Measurements from ENCODE around the gene SCAI.
"Not testable (repeated sequence)": the region's sequence is repeated elsewhere in the genome, so short reads cannot be mapped to it uniquely, and the experiment has no call there.

The SCAI gene

DNA sequence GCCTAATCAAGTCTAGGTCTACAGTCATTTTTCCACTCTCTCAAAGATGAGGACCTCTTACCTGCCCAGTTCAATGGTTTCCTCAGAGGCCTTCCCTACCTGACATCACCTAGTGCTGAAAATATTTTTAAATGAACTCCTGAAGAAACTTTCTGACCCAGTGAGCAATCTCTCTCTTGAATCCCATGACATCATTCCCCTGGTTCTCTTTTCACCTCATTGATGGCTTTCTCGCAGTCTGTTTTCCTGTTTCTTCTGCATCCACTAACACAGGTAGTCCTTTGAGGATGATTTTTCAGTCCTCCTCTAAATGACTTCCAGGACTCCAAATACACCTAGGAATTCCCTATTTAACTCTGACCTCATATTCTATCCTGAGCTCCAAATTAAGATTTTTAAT lies 40.3 kb downstream of the SCAI start:
- Mint-ChIP-seq H3K36me3 (ENCODE audit: low read depth) (no peaks in the 10 kb centered on the region), H3K27ac (no peak overlapping the region), H3K4me1 (ENCODE audit: low read depth) (no peaks in the 10 kb centered on the region), H3K27me3 (no peaks in the 10 kb centered on the region), H3K9me3 (no peaks in the 10 kb centered on the region), H3K4me3 (no peak overlapping the region)

DNA sequence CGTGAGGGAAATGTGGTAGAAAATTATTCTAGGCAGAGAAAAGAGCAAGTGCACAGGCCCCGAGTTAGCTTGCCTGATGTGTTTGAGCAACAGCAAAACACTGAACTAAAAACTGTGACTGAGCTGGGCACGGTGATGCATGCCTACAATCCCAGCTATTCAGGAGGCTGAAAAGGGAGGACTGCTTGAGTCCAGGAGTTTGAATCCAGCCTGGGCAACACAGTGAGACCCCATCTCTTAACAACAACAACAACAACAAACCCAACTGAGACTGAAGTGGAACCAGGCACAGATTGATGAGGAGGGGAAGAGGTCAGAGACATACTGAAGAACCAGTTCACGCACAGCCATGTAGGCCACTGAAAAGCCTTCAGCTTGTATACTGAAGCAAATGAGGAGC lies 42.5 kb downstream of the SCAI start:
- H3K27me3 Mint-ChIP-seq = no peaks in the 10 kb centered on the region
- peaks cover 4% of the 10 kb centered on the region for H3K36me3 Mint-ChIP-seq (ENCODE audit: low read depth)
- H3K27ac Mint-ChIP-seq = no peak overlapping the region
- no peaks in the 10 kb centered on the region for H3K4me1 Mint-ChIP-seq (ENCODE audit: low read depth)
- H3K4me3 Mint-ChIP-seq = no peak overlapping the region
- H3K9me3 Mint-ChIP-seq = peaks cover 4% of the 10 kb centered on the region

DNA sequence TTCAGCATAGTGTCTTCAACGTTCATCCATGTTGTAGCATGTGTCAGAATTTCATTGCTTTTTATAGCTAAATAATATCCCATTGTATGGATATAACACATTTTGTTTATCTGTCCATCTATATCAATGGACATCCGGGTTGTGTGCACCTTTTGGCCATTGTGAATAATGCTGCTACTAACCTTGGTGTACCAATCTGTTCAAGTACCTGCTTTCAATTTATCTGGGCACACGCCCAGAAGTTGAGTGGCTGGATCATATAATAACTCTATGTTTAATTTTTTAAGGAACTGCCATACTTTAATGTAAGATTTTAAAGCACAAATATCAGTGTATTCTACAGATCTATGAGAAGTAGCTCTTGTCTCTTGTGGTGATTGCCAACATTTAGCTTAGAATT lies 43.5 kb downstream of the SCAI start:
- H3K4me1 Mint-ChIP-seq (ENCODE audit: low read depth) = no peaks in the 10 kb centered on the region
- no peak overlapping the region for H3K27ac Mint-ChIP-seq
- peaks cover 4% of the 10 kb centered on the region for H3K36me3 Mint-ChIP-seq (ENCODE audit: low read depth)
- H3K4me3 Mint-ChIP-seq = no peak overlapping the region
- H3K9me3 Mint-ChIP-seq = peaks cover 4% of the 10 kb centered on the region
- no peaks in the 10 kb centered on the region for H3K27me3 Mint-ChIP-seq

- H3K27me3 Mint-ChIP-seq = no peaks in the 10 kb centered on the region
- no peaks in the 10 kb centered on the region for H3K4me1 Mint-ChIP-seq (ENCODE audit: low read depth)
- peaks cover 4% of the 10 kb centered on the region for H3K9me3 Mint-ChIP-seq
- H3K27ac Mint-ChIP-seq = no peak overlapping the region
- H3K4me3 Mint-ChIP-seq = no peak overlapping the region
- H3K36me3 Mint-ChIP-seq (ENCODE audit: low read depth) = peaks cover 4% of the 10 kb centered on the region
Measured at GRCh38 chr9:125095821-125096443, 47.4 kb downstream of the SCAI start.

- no peaks in the 10 kb centered on the region for H3K27me3 Mint-ChIP-seq
- H3K4me3 Mint-ChIP-seq = no peak overlapping the region
- H3K27ac Mint-ChIP-seq = no peak overlapping the region
- H3K4me1 Mint-ChIP-seq (ENCODE audit: low read depth) = no peaks in the 10 kb centered on the region
- no peaks in the 10 kb centered on the region for H3K36me3 Mint-ChIP-seq (ENCODE audit: low read depth)
- no peaks in the 10 kb centered on the region for H3K9me3 Mint-ChIP-seq
Measured at GRCh38 chr9:125091121-125091520, 52.2 kb downstream of the SCAI start.

DNA sequence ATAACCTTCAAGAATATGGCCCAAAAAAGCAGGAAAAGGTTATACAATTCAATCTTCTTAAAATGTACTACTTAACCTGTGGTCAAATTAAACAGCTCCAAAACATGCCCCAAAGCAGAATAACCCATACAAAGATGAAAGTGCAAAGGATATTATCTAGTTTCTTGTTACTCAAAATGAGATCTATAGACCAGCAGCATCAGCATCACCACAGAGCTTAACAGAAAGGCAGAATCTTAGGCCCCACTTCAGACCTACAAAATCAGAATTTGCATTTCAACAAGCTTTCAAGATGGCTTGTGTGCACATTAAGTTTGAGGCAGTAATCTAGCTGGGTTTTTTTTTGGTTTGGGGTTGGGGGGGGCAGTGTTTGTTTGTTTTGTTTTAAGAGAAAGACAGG lies 54.0 kb downstream of the SCAI start:
- Mint-ChIP-seq H3K9me3 (no peaks in the 10 kb centered on the region), H3K27ac (no peak overlapping the region), H3K27me3 (no peaks in the 10 kb centered on the region), H3K4me3 (no peak overlapping the region), H3K36me3 (ENCODE audit: low read depth) (no peaks in the 10 kb centered on the region), H3K4me1 (ENCODE audit: low read depth) (no peaks in the 10 kb centered on the region)

DNA sequence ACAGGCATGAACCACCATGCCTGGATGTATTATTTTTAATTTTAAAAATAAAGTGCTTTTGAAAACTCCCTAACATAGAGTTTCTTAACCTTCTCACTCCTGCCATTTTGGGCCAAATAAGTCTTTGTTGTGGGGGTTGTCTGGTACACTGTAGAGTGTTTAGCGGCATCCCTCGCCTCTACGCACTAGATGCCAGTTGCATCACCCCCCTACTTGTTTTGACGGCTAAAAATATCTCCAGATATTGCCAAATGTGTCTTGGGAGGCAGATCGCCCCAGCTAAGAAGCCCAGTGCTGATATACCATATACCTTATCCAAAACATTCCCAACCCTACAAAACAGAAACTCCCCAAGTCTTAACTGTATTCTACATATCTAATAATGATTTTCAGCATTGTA lies 54.6 kb downstream of the SCAI start:
- peaks cover 1% of the 10 kb centered on the region for H3K36me3 Mint-ChIP-seq (ENCODE audit: low read depth)
- H3K4me1 Mint-ChIP-seq (ENCODE audit: low read depth) = no peaks in the 10 kb centered on the region
- H3K9me3 Mint-ChIP-seq = peaks cover under 1% of the 10 kb centered on the region
- no peaks in the 10 kb centered on the region for H3K27me3 Mint-ChIP-seq
- no peak overlapping the region for H3K27ac Mint-ChIP-seq
- no peak overlapping the region for H3K4me3 Mint-ChIP-seq

- no peak overlapping the region for H3K27ac Mint-ChIP-seq
- no peak overlapping the region for H3K4me3 Mint-ChIP-seq
- H3K27me3 Mint-ChIP-seq = no peaks in the 10 kb centered on the region
- peaks cover 9% of the 10 kb centered on the region for H3K9me3 Mint-ChIP-seq
- H3K36me3 Mint-ChIP-seq (ENCODE audit: low read depth) = peaks cover 19% of the 10 kb centered on the region
- H3K4me1 Mint-ChIP-seq (ENCODE audit: low read depth) = no peaks in the 10 kb centered on the region
Measured at GRCh38 chr9:125085703-125086477, 57.4 kb downstream of the SCAI start.

DNA sequence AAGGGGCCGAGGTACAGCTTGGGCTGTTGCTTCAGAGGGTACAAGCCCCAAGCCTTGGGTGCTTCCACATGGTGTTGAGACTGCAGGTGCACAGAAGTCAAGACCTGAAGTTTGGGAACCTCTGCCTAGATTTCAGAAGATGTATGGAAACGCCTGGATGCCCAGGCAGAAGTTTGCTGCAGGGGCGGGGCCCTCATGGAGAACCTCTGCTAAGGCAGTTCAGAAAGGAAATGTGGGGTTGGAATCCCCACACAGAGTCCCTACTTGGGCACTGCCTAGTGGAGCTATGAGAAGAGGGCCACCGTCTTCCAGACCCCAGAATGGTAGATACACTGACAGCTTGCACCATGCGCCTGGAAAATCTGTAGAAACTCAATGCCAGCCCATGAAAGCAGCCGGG lies 61.1 kb downstream of the SCAI start:
- not testable (repeated sequence) for H3K4me3 Mint-ChIP-seq
- peaks cover 28% of the 10 kb centered on the region for H3K36me3 Mint-ChIP-seq (ENCODE audit: low read depth)

GRCh38 chr9:125080797-125081196 lies 62.5 kb downstream of the SCAI start:
- H3K27ac Mint-ChIP-seq; H3K4me1 Mint-ChIP-seq (ENCODE audit: low read depth); H3K4me3 Mint-ChIP-seq; H3K27me3 Mint-ChIP-seq: not testable (repeated sequence)
- Mint-ChIP-seq H3K36me3 (ENCODE audit: low read depth) (peaks cover 28% of the 10 kb centered on the region), H3K9me3 (peaks cover 11% of the 10 kb centered on the region)

More for the DNA sequence above, 61.1 kb downstream of the SCAI start:
- H3K9me3 Mint-ChIP-seq = peaks cover 11% of the 10 kb centered on the region
- H3K27ac Mint-ChIP-seq; H3K27me3 Mint-ChIP-seq; H3K4me1 Mint-ChIP-seq (ENCODE audit: low read depth): not testable (repeated sequence)

DNA sequence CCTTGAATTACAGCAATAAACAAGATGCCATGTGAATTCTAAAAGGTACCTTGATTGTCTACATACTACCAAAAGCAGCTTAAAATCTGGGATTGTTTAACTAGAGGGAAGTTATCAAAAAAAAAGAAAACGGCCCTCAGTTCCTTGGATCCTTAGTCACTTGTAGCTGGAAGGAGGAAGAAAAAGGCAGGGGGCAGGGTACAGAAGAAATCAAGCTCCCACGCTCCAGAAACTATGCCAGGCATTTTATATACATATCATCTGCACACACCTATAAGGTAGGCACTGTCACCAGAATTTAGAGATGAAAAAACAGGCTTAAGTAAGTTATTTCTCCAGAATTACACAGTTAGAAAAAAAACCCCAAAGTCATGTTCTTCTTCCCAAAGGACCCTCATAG lies 63.4 kb downstream of the SCAI start:
- H3K27me3 Mint-ChIP-seq = no peaks in the 10 kb centered on the region
- H3K4me3 Mint-ChIP-seq = no peak overlapping the region
- no peak overlapping the region for H3K27ac Mint-ChIP-seq
- peaks cover 11% of the 10 kb centered on the region for H3K9me3 Mint-ChIP-seq
- H3K36me3 Mint-ChIP-seq (ENCODE audit: low read depth) = peaks cover 30% of the 10 kb centered on the region
- H3K4me1 Mint-ChIP-seq (ENCODE audit: low read depth) = no peaks in the 10 kb centered on the region

DNA sequence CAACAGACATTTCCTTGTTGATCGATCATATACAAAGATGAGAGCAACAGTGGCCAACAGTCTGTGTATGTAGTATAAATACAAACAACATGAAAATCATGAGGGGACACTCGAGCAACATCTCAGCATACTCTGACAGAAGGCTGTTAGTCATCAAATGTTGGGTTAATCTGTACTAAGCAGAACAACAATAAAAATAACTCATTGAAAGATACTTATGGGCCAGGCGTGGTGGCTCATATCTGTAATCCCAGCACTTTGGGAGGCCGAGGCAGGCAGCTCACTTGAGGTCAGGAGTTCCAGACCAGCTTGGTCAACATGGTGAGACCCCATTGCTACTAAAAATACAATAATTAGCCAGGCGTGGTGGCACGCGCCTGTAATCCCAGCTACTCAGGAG lies 67.3 kb downstream of the SCAI start:
- H3K27ac Mint-ChIP-seq = no peak overlapping the region
- H3K4me1 Mint-ChIP-seq (ENCODE audit: low read depth) = no peaks in the 10 kb centered on the region
- no peak overlapping the region for H3K4me3 Mint-ChIP-seq
- peaks cover 3% of the 10 kb centered on the region for H3K9me3 Mint-ChIP-seq
- H3K36me3 Mint-ChIP-seq (ENCODE audit: low read depth) = peaks cover 14% of the 10 kb centered on the region
- H3K27me3 Mint-ChIP-seq = no peaks in the 10 kb centered on the region

DNA sequence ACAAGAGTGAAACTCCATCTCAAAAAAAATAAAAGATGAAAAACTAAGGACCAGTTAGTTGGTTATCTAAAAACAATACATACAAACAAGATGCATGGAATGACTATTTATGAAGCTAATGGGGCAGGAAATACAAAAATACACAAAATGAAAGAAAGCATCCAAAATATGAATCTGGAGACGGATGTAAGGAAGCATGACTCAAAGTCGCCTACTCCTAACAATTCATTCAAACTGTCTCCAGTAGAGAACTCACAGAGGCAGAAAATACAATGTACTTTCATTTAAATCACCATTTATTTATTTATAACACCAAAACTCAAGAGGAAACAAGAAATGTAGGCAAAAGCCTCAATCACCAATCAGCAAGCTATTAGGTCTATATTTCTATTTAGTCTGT lies 68.4 kb downstream of the SCAI start:
- Mint-ChIP-seq H3K36me3 (ENCODE audit: low read depth) (peaks cover 4% of the 10 kb centered on the region), H3K4me3 (no peak overlapping the region), H3K27me3 (no peaks in the 10 kb centered on the region), H3K4me1 (ENCODE audit: low read depth) (no peaks in the 10 kb centered on the region), H3K9me3 (no peaks in the 10 kb centered on the region), H3K27ac (no peak overlapping the region)

GRCh38 chr9:125066839-125067619 lies 76.3 kb downstream of the SCAI start:
- no peaks in the 10 kb centered on the region for H3K4me1 Mint-ChIP-seq (ENCODE audit: low read depth)
- no peak overlapping the region for H3K27ac Mint-ChIP-seq
- H3K9me3 Mint-ChIP-seq = no peaks in the 10 kb centered on the region
- H3K36me3 Mint-ChIP-seq (ENCODE audit: low read depth) = no peaks in the 10 kb centered on the region
- no peaks in the 10 kb centered on the region for H3K27me3 Mint-ChIP-seq
- no peak overlapping the region for H3K4me3 Mint-ChIP-seq

GRCh38 chr9:125061391-125061790 lies 81.9 kb downstream of the SCAI start:
- H3K27ac Mint-ChIP-seq = no peak overlapping the region

More at GRCh38 chr9:125061391-125061790, 81.9 kb downstream of the SCAI start:
- Mint-ChIP-seq H3K4me3 (no peak overlapping the region), H3K9me3 (no peaks in the 10 kb centered on the region), H3K4me1 (ENCODE audit: low read depth) (no peaks in the 10 kb centered on the region), H3K36me3 (ENCODE audit: low read depth) (no peaks in the 10 kb centered on the region), H3K27me3 (no peaks in the 10 kb centered on the region)

Data from stimulated activated naive CD8-positive, alpha-beta T cell treated with anti-CD3 and anti-CD28 coated beads, Interleukin-15, Interleukin-2, amounts not matched to agents 100 ng/mL and 50 ng/mL, for 24 hours (primary cell).